HCEC 1CT (cell line): ENCODE results near the gene ETS1.

Experiments used
- DNase-seq: peaks from one replicate; pipeline ENCODE4 v3.0.0-alpha.2; 2017

Gene ETS1

GRCh38 chr11:128564642-128565245 lies 22.6 kb downstream of the ETS1 start:
- DNase-seq = no peak

GRCh38 chr11:128563942-128564641 lies 23.3 kb downstream of the ETS1 start:
- no peak for DNase-seq

DNA sequence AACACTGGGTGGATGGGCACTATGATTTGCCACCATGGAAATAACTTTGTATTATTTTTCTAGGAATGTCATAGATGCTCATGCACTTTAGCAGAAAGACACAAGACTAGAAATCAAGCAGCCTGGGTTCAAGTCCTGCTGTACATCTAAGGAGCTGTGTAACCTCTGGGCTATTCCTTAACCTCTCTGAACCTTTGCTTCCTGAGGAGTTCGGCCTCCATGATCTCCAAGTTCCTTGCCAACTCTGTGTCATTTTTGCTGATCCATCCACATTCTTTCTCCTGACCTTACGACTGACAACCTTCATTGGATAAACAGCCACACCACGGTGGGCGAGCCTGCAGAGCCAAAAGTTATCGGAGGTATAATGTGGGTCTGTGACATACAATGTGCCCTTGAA lies 24.1 kb downstream of the ETS1 start:
- no peak for DNase-seq

GRCh38 chr11:128559496-128560103 lies 27.8 kb downstream of the ETS1 start:
- DNase-seq = no peak

- DNase-seq = peak; percentile 51
These were observed 31.8 kb downstream of the ETS1 start for GRCh38 chr11:128555606-128556005.

DNA sequence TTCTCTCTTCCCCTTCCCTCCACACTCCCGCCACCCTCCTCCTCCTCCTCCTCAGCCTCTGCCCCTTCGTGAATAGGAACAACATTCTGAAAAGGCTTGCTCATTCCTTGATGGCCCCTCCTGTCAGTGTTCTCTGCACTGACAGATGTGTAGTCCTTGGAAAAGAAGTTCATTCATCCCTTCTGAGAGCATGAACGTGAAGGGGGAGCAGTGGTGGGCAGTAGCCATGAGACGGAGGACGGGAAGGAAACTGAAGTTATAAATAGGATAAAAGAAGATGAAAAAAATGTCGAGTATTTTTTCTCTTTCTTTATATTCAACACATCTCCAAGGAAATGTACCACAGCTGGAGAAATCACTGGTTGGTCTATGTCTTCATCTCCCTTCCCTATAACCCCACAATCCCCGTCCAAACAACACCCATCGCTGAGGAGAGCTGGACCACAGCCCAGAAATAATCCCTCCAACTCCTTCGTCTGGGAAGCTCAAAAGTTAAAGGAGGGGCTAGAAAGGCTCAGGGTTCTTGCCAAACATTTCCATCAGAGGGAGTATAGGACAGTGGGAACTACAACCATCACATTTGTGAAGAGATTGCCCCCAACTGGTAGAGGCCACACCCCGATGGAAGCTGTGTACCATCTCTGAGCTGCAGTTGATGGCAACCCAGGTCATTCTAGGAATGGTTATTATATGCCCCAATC lies 33.5 kb downstream of the ETS1 start:
- peak; percentile 74 for DNase-seq

DNA sequence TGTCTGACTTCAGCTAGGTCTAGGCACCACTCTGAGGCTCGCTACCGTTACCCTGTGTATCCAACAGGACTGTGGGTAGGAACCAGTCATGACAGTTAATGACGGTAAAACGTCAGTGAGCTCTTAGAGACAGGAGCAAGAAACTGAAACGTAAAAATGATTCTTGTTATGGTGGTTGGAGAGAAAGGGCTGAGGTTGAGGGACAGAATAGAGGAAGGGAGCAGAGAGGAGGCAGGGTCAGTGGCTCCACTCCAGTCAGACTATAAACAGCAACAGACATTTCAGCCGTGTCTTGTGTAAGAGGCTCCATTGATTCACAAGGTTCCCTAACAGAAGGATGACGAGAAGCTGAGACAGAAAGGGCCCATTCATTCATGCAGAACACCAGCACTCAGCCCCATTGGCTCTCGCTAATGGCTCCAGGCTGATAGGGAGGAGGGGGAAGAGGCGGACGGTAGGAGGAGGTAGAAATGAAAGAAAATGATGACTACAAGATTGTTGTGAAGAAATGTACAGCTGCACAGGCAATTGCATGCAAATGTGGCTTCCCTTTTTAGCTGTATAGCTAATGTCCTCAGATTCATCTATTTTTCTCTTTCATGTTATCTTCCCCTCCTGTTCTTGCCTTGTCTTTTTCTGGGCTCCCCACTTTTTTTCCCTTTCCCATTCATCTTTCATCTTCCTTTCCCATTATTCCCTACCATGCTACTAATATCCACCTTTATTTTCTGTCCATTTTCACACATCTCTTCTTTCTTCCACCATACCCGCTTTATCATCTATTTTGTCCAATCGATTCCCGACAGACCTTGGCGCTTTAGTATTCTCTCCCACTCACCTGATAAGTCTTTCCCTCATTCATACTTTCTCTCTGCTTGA lies 34.3 kb downstream of the ETS1 start:
- peak; percentile 66 for DNase-seq

- DNase-seq = no peak
These were observed 35.6 kb downstream of the ETS1 start for GRCh38 chr11:128551611-128552335.

- DNase-seq = no peak
These were observed 36.3 kb downstream of the ETS1 start for GRCh38 chr11:128551058-128551457.

DNA sequence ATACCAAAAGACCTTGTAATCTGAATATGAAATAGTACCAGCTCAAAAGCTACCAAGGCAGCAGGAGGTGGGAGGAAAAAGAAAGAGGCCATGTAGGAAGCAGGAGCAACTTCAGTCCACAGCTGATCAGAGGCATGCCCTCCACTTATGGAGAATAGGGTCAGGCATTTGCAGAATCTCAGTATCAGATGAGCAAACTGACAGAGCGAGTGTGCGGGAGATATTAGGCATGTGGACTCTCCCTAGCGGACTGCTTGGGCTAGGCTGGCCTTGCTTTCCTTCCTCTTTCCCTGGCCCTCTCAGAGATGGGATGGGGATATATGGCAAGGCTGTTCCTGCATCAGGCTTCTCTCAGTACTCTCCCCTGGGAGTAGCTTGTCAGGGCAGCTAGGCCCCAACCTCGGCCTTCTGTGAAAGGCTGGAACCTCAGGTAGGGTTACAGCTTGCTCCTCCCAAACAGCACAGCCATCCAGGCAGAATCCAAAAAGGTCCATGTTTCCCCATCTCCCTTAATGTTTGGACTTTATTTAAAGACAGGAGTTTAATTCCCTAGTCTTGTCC lies 37.0 kb downstream of the ETS1 start:
- DNase-seq = no peak

- DNase-seq = no peak
These were observed 38.0 kb downstream of the ETS1 start for GRCh38 chr11:128549256-128549944.

GRCh38 chr11:128548649-128549255 lies 38.6 kb downstream of the ETS1 start:
- DNase-seq = peak; percentile 52

DNA sequence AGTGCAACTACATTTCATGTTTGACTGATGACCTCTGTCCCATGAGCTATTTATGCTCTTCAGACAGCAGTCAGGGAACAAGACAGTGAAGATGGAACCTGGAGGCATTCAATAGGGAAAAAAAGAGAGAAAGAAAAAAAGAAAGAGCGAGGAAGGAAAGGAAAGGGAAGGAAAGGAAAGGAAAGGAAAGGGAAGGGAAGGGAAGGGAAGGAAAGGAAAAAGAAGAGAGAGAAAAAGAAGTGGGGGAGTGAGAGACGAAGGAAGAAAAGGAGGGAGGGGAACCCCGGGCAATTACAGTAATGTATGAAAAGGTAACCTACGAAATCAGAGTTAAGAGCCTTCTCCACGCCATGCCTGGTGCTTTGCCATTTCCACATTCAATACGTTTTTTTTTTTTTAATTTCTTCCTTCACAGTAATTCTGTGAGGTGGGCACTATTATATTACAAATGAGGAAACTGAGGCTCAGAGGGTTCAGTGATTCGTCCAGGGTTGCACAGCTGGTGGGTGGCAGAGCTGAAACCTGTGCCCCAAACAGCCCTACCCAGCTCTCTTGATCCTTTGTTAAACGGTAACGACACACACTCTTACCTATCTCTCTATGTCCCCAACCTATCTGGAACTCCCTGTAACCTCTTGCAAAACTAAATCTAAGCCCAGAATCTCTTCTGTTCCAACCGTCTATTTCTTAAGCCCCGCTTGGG lies 39.3 kb downstream of the ETS1 start:
- DNase-seq = no peak

DNA sequence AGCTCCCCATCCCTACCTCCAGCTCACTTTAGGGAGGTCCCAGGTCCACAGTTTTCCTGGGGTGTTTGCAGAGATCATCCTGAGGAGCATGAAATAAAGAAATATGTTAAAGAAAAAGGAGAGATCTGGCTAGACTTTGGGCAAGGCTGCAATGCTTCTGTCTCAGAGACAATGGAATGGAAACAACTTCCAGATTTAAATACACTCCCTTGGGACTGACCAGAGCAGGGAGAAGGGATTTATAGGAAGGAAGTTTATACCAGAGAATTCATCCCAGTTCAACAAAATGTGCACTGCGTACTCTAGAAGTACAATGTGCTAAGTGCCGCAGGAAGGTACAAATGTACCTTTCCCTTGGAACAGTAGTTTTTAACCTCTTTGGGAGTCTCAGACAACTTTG lies 40.4 kb downstream of the ETS1 start:
- DNase-seq = no peak

DNA sequence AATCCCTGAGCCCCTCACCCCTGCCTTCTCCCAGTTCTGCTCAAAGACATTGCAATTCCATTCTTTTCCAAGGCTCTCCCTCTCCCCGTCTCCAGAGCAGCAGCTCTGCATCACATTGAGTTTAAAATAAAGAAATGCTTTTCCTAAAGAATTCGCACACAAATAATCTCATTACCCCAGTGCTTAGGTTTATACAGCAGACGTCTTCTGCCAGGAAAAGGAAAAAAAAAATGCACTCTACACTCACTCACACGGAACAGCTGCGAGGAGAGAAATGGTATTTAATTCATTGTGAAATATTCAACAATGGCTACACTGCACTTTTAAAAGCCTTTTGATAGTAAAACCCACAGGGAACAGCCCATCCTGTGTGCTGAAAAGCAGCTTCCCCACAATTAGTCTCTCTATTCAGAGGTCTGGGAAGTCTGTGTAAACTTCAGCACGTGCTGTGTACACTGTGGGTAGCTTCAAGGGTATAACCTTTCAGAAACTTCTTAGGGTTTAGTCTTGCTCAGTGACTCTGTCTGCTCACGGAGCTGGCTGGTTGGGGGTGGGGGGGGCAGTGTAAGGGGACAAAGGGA lies 42.8 kb downstream of the ETS1 start:
- peak; percentile 33 for DNase-seq

DNA sequence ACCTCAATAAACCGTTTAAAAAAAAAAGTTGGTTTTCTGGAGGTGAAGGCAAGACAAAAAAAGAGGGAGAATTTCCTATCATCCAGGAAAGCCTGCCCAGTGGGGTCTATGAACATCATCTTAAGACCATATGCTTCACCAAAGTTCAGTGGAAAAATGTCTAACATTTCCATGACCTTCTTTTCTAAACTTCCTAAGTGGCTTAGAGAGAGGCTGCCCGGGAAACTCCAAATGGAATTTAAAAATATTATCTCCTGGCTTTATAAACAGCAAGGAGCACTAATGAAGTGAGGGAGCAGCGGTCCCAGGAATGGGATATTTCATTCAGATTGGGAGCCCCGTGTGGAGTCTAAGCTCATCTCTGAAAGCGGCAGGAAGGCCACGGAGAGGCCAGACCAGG lies 46.9 kb downstream of the ETS1 start:
- DNase-seq = no peak

GRCh38 chr11:128536506-128536905 lies 50.9 kb downstream of the ETS1 start:
- no peak for DNase-seq

GRCh38 chr11:128535468-128536457 lies 51.6 kb downstream of the ETS1 start:
- DNase-seq = no peak
